Measurements from ENCODE around the gene AFF3.

GRCh38 chr2:100148883-100149282, 6.5 kb upstream of the AFF3 start:
- TF ChIP-seq POLR2A (IDR thresholded peaks at IDR 0.05) (no peak), CTCF (IDR thresholded peaks at IDR 0.05) (no peak), POLR2AphosphoS5 (IDR thresholded peaks at IDR 0.05) (no peak), EP300 (IDR thresholded peaks at IDR 0.05) (no peak)
